GM12874 (cell line): ENCODE measurements around the gene SUFU.

Source experiments
- CTCF ChIP-seq: IDR thresholded peaks from 2 replicates; pipeline ENCODE4 v1.5.1; 2011; ENCODE audit warnings: low read depth, mild to moderate bottlenecking, control low read depth, low read length, moderate library complexity; ENCODE audit not compliant: insufficient read depth

The SUFU gene

GRCh38 chr10:102670871-102671434 lies 167.2 kb downstream of the SUFU start:
- no peak for TF ChIP-seq CTCF

GRCh38 chr10:102673236-102673818 lies 169.6 kb downstream of the SUFU start:
- TF ChIP-seq CTCF = no peak

DNA sequence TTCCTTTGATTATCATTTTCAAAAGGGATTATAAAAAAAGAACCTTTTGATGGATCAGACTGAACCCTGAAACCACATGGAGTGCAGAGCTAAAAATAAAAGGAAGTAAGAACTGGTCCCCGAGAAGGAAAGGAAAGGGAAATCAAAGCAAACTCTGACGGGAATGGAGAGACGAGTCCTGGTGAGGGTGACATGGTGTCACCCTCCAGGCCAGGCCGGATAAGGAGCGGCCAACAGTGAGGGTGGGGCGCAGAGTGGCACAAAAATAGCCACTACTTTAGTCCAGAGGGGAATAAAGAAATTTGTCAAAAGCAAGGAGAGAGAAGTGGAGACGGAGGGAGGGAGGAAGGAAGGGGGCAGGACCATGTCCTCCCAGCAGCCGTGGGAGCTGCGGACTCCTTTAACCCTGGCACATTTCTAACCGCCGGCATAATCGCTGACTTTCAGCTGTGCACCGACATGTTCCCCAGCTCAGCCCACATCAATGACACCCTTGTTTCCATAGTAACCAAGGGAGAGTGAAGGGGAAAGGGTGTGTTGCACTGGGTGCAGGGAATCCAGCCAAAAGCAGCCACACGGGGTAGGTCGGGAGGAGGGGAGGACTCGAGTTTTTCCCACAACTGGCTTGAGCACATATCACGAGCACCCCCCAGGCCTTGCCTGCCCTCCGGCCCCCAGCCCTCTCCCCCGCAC lies 170.2 kb downstream of the SUFU start:
- TF ChIP-seq CTCF = no peak

GRCh38 chr10:102674566-102674965 lies 170.8 kb downstream of the SUFU start:
- no peak for TF ChIP-seq CTCF

DNA sequence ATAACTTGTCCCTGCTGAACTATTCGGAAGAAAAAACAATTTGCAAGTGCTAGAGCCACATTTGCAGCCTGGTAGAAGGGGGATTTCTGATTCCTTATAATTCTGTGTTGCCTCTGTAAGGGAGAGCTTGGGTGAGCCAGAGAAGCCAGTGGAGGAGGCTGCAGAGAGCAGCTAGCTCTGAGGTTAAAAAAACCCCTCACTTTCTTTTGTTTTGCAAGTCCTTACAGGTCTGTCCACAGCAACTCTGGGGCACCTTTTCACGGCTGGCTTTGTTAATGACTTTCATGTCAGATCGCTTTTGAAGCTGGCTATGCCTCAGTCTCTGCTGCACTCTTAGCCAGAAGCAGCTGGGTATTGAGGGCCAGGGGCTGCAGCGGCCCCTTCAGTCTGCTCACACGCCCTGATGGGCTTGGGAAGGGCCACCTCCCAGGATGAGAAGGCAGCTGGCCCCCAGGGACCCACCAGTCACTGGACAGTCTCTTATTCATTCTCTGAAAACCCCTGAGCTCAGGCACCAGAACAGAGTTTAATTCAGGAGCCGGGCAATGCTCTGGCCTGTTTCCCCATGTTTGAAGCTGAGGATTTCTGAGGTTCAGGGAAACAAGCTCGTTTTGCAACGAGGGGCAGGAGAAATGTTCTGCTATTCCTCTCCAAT lies 171.4 kb downstream of the SUFU start:
- TF ChIP-seq CTCF = no peak

DNA sequence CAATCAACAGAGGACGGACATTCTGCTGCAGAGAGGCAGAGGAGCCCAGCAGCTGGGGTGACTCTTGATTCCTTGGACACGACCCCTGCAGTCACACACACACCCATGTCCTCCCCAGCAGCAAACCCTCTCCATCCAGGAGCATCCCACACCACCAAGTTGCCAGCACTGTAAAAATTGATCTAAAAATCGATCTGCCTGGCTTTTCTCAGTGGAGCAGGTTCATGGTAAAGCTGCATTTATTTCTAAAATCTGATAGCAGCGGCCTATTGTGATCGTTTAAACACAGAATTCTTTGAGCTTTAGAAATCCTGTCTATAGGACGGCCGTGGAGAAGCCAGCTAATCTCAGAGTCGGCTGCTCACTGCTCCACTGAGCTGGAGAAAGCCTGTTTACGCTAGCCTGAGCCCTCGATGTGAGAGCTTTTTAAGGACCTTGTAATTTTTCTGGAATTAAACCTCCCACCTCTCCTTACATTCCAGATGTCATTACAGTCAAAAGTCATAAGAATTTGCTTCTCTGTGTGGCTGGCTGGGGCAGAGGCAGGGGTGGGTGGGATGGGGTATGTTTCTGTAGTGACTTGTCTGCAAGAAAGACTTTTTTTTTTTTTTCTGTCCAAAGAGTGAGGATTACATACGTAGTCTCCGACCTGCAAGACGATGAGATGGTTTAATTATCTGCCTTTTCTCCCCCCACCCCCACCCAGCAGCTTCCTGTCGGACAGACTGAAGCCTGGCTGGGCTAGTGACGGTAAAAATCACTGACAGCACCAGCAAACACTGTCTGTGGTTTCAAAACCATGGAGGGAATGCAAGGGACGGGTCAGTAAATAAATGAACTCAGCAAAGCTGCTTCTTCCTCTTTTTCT lies 172.1 kb downstream of the SUFU start:
- TF ChIP-seq CTCF = no peak
